ENCODE measurements around the gene ST8SIA1. TPM values are rescaled to one million over a fixed set of nuclear protein-coding genes. Genes with fewer than 3 reads are reported as not detected.

The ST8SIA1 gene
- total RNA-seq, 4 donors from 2014 or later: 2.6 to 9.5 (median 7.3) TPM

- WGBS, 2 donors: 55% methylated on average over 3 of the region's 3 CpGs
- intact Hi-C loops (cut with DNase I; ENCODE audit: low total_unique reads): no loop called here
Measured at GRCh38 chr12:22238211-22238610, 96.3 kb downstream of the ST8SIA1 start.

GRCh38 chr12:22234561-22234960 is 99.9 kb downstream of the ST8SIA1 start:
- TF ChIP-seq, protein P1, sequence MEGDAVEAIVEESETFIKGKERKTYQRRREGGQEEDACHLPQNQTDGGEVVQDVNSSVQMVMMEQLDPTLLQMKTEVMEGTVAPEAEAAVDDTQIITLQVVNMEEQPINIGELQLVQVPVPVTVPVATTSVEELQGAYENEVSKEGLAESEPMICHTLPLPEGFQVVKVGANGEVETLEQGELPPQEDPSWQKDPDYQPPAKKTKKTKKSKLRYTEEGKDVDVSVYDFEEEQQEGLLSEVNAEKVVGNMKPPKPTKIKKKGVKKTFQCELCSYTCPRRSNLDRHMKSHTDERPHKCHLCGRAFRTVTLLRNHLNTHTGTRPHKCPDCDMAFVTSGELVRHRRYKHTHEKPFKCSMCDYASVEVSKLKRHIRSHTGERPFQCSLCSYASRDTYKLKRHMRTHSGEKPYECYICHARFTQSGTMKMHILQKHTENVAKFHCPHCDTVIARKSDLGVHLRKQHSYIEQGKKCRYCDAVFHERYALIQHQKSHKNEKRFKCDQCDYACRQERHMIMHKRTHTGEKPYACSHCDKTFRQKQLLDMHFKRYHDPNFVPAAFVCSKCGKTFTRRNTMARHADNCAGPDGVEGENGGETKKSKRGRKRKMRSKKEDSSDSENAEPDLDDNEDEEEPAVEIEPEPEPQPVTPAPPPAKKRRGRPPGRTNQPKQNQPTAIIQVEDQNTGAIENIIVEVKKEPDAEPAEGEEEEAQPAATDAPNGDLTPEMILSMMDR (IDR thresholded peaks at IDR 0.05): no peak
- TF ChIP-seq POLR2A (IDR thresholded peaks at IDR 0.05): no peak

More at GRCh38 chr12:22238211-22238610, 96.3 kb downstream of the ST8SIA1 start:
- no peak overlapping the region for H3K4me3 ChIP-seq (ENCODE audit: low read depth, poor library complexity, severe bottlenecking)
- DNase-seq (ENCODE audit: low spot score in 2 of 2): no peak
- TF ChIP-seq, protein P1 (IDR thresholded peaks at IDR 0.05): no peak
- no peak for TF ChIP-seq POLR2A (IDR thresholded peaks at IDR 0.05)

DNA sequence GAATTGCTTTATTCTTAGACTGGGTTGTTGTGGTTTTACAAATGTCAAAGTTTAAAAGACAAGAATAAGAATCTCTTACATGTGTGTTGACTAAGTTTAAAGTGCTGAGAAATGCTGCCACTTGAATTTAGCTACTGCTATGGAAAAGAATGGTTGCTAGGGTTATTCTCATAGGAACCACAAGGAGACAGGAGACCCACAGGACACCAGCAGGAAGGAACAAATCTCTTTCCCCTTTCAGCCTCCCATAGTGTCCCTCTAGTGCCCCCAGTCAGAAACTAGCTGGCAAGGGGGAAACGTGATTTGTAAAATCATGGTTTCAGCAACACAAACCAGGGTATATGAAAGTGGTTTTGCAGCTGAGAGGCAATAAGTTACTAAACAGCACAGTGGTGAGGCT is 102.7 kb downstream of the ST8SIA1 start:
- TF ChIP-seq, protein P1 (IDR thresholded peaks at IDR 0.05): no peak
- no peak for TF ChIP-seq POLR2A (IDR thresholded peaks at IDR 0.05)
- no peak for DNase-seq (ENCODE audit: low spot score in 2 of 2)
- 65 to 69% methylated on average over 1 of the region's 1 CpG for WGBS, 2 donors
- intact Hi-C loops (cut with DNase I; ENCODE audit: low total_unique reads): no loop called here
- no peak overlapping the region for H3K4me3 ChIP-seq (ENCODE audit: low read depth, poor library complexity, severe bottlenecking)

More at GRCh38 chr12:22234561-22234960, 99.9 kb downstream of the ST8SIA1 start:
- H3K4me3 ChIP-seq (ENCODE audit: low read depth, poor library complexity, severe bottlenecking): no peak overlapping the region
- peak in 1 of 2 donors; percentile 27 for DNase-seq (ENCODE audit: low spot score in 2 of 2)
- intact Hi-C loops (cut with DNase I; ENCODE audit: low total_unique reads): no loop called here

DNA sequence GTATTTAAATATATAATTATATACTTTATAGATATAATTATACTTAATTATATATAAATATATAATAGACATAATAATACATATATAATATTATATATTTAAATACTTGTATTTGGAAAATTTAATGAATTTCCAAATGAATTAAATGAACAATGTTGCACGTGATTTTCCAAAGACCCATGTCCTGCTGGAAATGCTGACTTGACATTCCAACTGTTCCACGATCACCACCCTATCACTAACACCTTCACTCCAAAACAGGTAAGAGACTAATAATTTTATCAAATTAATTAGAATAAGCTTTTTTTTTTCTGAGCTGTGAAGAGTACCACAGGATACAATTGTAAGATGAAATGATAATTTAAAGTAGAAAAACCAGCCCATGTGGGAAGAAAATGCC is 103.4 kb downstream of the ST8SIA1 start:
- no peak for TF ChIP-seq POLR2A (IDR thresholded peaks at IDR 0.05)
- TF ChIP-seq, protein P1 (IDR thresholded peaks at IDR 0.05): no peak
- no peak overlapping the region for H3K4me3 ChIP-seq (ENCODE audit: low read depth, poor library complexity, severe bottlenecking)
- no peak for DNase-seq (ENCODE audit: low spot score in 2 of 2)
- intact Hi-C loops (cut with DNase I; ENCODE audit: low total_unique reads): no loop called here
- WGBS, 2 donors: 94 to 96% methylated on average over 2 of the region's 2 CpGs

- intact Hi-C loops (cut with DNase I; ENCODE audit: low total_unique reads): no loop called here
- WGBS, 2 donors: 83 to 87% methylated on average over 2 of the region's 2 CpGs
Measured at GRCh38 chr12:22230280-22230794, 104.2 kb downstream of the ST8SIA1 start.

More at GRCh38 chr12:22230280-22230794, 104.2 kb downstream of the ST8SIA1 start:
- no peak overlapping the region for H3K4me3 ChIP-seq (ENCODE audit: low read depth, poor library complexity, severe bottlenecking)
- DNase-seq (ENCODE audit: low spot score in 2 of 2): no peak
- TF ChIP-seq, protein P1 (IDR thresholded peaks at IDR 0.05): no peak
- TF ChIP-seq POLR2A (IDR thresholded peaks at IDR 0.05): no peak

All from lower leg skin (tissue), 4 donors.